ENCODE data around the gene NUCB2. TPM values are rescaled to one million over a fixed set of nuclear protein-coding genes. Genes with fewer than 3 reads are reported as not detected.

Gene NUCB2
- total and polyA plus RNA-seq, 12 donors, result 41.8 to 339 (median 85.5) TPM

DNA sequence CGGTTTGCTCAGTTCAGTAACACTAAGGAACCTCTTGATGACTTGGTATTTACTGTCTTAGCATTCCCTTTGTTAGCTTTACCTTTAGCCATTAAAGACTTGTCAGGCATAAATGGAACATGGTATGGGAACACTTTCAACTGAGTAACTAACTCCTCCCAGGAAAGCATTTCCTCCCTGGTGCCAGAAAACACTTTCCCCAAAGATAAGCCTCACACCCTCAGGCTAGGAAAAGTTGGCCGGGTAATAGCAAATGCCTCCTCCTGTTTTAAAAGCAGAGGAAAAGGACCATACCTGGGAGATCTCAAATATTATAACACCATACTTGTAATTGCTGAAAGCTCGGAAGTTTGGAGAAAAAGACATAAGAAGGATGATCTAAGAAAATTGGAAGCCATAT lies 100.0 kb downstream of the NUCB2 start:
- intact Hi-C loops (cut with DNase I), result no loop called here
- Histone ChIP-seq H3K4me3 (no peak overlapping the region), H3K9me3 (replicated peaks in 1 of 3) (peaks cover 0 to 26% (median under 1%) of the 10 kb centered on the region in 3 donors)

GRCh38 chr11:17378655-17379054 lies 102.1 kb downstream of the NUCB2 start:
- DNase-seq, result no peak
- TF ChIP-seq, protein P1, sequence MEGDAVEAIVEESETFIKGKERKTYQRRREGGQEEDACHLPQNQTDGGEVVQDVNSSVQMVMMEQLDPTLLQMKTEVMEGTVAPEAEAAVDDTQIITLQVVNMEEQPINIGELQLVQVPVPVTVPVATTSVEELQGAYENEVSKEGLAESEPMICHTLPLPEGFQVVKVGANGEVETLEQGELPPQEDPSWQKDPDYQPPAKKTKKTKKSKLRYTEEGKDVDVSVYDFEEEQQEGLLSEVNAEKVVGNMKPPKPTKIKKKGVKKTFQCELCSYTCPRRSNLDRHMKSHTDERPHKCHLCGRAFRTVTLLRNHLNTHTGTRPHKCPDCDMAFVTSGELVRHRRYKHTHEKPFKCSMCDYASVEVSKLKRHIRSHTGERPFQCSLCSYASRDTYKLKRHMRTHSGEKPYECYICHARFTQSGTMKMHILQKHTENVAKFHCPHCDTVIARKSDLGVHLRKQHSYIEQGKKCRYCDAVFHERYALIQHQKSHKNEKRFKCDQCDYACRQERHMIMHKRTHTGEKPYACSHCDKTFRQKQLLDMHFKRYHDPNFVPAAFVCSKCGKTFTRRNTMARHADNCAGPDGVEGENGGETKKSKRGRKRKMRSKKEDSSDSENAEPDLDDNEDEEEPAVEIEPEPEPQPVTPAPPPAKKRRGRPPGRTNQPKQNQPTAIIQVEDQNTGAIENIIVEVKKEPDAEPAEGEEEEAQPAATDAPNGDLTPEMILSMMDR (IDR thresholded peaks at IDR 0.05), result no peak
- no peak for TF ChIP-seq POLR2A (IDR thresholded peaks at IDR 0.05)
- 64 to 86% (median 72%) methylated on average over 2 of the region's 2 CpGs for WGBS, 4 donors
- no peak overlapping the region for H3K4me3 ChIP-seq
- no peak overlapping the region for H3K27ac ChIP-seq
- no peaks in the 10 kb centered on the region for H3K36me3 ChIP-seq (replicated peaks in 1 of 2)
- intact Hi-C loops (cut with DNase I), result no loop called here
- no peaks in the 10 kb centered on the region for H3K4me1 ChIP-seq (replicated peaks in 1 of 2)
- no peaks in the 10 kb centered on the region for H3K27me3 ChIP-seq
- H3K9me3 ChIP-seq (replicated peaks in 1 of 3), result peaks cover 0 to 6% (median 0%) of the 10 kb centered on the region in 3 donors

More for the DNA sequence above, 100.0 kb downstream of the NUCB2 start:
- Histone ChIP-seq H3K4me1 (replicated peaks in 1 of 2) (no peaks in the 10 kb centered on the region), H3K27me3 (no peaks in the 10 kb centered on the region), H3K36me3 (replicated peaks in 1 of 2) (no peaks in the 10 kb centered on the region), H3K27ac (no peak overlapping the region)
- WGBS, 4 donors, result 80 to 90% (median 84%) methylated on average over 3 of the region's 3 CpGs
- DNase-seq, result no peak
- TF ChIP-seq POLR2A (IDR thresholded peaks at IDR 0.05), result no peak
- TF ChIP-seq, protein P1 (IDR thresholded peaks at IDR 0.05), result no peak

DNA sequence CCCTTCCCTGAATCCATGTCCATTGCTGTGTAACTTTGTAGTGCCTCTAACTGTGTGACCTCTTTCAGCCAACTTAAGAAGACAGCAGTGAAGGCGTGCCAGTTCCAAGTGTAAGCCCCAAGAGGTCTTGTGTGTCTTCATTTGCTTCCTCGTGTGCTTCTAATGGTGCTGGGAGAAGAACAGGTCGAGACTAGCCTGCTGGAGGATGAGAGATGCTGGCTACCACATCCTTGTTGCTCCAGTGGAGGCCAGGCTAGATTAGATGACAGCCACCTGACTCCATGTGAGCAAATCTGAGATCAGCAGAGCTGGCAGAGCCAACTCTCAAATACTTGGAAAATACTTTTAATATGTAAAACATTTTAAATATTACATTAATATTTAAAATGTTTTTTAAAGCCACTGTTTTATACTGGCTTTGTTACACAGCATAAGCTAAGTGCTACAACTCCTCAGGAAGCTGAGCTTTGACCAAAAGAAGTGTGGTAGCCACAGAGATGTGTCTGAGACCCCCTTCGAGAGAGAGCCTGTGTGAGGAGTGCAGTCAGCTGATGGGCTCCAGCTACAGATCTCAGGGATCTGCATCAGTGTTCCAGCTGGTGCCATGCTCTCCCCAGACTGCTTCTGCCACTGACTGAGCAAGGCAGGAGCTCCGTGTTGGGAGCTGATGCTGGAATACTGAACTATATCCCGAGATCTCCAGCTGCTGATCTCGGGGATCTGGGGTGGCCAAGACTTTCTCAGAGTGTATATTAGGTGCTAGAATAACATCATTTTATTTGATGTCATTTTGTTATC lies 103.0 kb downstream of the NUCB2 start:
- no peaks in the 10 kb centered on the region for H3K36me3 ChIP-seq (replicated peaks in 1 of 2)
- intact Hi-C loops (cut with DNase I), result loop anchor here in 1 of 2 donors (5.0 to 10.0 kb wide), 2 partner anchors 148 to 155 kb away; no protein-coding TSS in a partner anchor
- H3K4me1 ChIP-seq (replicated peaks in 1 of 2), result no peaks in the 10 kb centered on the region
- 85 to 88% (median 87%) methylated on average over 7 of the region's 7 CpGs for WGBS, 4 donors
- H3K27ac ChIP-seq, result no peak overlapping the region
- TF ChIP-seq, protein P1 (IDR thresholded peaks at IDR 0.05), result no peak
- no peak for TF ChIP-seq POLR2A (IDR thresholded peaks at IDR 0.05)
- H3K9me3 ChIP-seq (replicated peaks in 1 of 3), result no peaks in the 10 kb centered on the region
- no peaks in the 10 kb centered on the region for H3K27me3 ChIP-seq
- no peak overlapping the region for H3K4me3 ChIP-seq
- no peak for DNase-seq

DNA sequence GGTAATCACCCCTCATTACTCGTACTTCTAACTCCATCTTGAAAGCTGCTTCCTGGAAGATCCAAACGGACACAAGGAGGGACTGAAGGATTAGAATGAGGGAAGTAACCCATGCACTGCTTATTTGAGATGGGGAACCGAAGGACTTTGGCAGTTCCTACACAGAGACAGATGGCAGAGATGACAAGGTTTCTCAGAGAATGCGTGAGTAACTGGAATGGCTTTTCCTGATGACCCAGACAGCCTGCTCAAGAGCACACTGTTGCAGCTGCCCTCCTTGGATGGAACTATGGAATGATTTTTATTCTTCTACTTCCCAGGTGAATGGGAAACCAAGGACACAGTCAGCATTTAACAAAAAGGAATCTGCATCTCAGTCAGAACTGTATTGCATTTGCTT lies 104.6 kb downstream of the NUCB2 start:
- WGBS, 4 donors, result 80 to 90% (median 83%) methylated on average over 4 of the region's 4 CpGs
- H3K27ac ChIP-seq, result no peak overlapping the region
- DNase-seq, result no peak
- H3K27me3 ChIP-seq, result no peaks in the 10 kb centered on the region
- no peaks in the 10 kb centered on the region for H3K9me3 ChIP-seq (replicated peaks in 1 of 3)
- no peak overlapping the region for H3K4me3 ChIP-seq
- no peaks in the 10 kb centered on the region for H3K4me1 ChIP-seq (replicated peaks in 1 of 2)
- intact Hi-C loops (cut with DNase I), result loop anchor here in 1 of 2 donors (5.0 to 10.0 kb wide), 2 partner anchors 146 to 156 kb away; no protein-coding TSS in a partner anchor
- no peaks in the 10 kb centered on the region for H3K36me3 ChIP-seq (replicated peaks in 1 of 2)
- TF ChIP-seq, protein P1 (IDR thresholded peaks at IDR 0.05), result no peak
- no peak for TF ChIP-seq POLR2A (IDR thresholded peaks at IDR 0.05)

Other genes with a start within 250 kb of the NUCB2 start
- 1,000 to 10,000 TPM in 2 of 9 donors, 100 to 1,000 TPM in 7; 641 to 1,399 (median 741) TPM for gene RPS13, start 199.1 kb upstream of the NUCB2 start, total RNA-seq
- 1,000 to 10,000 TPM in 2 of 3 donors, 100 to 1,000 TPM in 1; 745 to 1,182 (median 1,162) TPM for gene RPS13, start 199.1 kb upstream of the NUCB2 start, polyA plus RNA-seq
- gene PIK3C2A, start 68.8 kb upstream of the NUCB2 start, total RNA-seq, result 10 to 100 TPM; 52.8 to 89.3 (median 74.0) TPM
- gene PIK3C2A, start 68.8 kb upstream of the NUCB2 start, polyA plus RNA-seq, result 10 to 100 TPM; 11.0 to 43.6 (median 14.7) TPM
- gene NCR3LG1, start 75.1 kb downstream of the NUCB2 start, total RNA-seq, result 10 to 100 TPM in 1 of 9 donors, 1 to 10 TPM in 7, under 1 TPM in 1; 0.76 to 10.1 (median 1.5) TPM
- gene NCR3LG1, start 75.1 kb downstream of the NUCB2 start, polyA plus RNA-seq, result 1 to 10 TPM in 1 of 3 donors, under 1 TPM in 2; 0.13 to 3.6 (median 0.32) TPM
- 1 to 10 TPM in 6 of 9 donors, under 1 TPM in 3; 0.11 to 3.2 (median 1.6) TPM for gene KCNJ11, start 111.9 kb downstream of the NUCB2 start, total RNA-seq
- 1 to 10 TPM in 1 of 3 donors, under 1 TPM in 2; 0.27 to 1.6 (median 0.35) TPM for gene KCNJ11, start 111.9 kb downstream of the NUCB2 start, polyA plus RNA-seq
- gene ABCC8, start 200.1 kb downstream of the NUCB2 start, total RNA-seq, result 10 to 100 TPM in 3 of 9 donors, 1 to 10 TPM in 2, under 1 TPM in 3, not detected in 1; 0.39 to 17.8 (median 1.6) TPM
- 100 to 1,000 TPM in 1 of 3 donors, 10 to 100 TPM in 1, 1 to 10 TPM in 1; 4.0 to 216 (median 34.7) TPM for gene ABCC8, start 200.1 kb downstream of the NUCB2 start, polyA plus RNA-seq